ENCODE measurements around the gene NPAS2. TPM values are rescaled to one million over a fixed set of nuclear protein-coding genes. Genes with fewer than 3 reads are reported as not detected.

NPAS2 gene
- total RNA-seq, 2 donors from 2014 or later: 24.2 to 45.8 TPM

DNA sequence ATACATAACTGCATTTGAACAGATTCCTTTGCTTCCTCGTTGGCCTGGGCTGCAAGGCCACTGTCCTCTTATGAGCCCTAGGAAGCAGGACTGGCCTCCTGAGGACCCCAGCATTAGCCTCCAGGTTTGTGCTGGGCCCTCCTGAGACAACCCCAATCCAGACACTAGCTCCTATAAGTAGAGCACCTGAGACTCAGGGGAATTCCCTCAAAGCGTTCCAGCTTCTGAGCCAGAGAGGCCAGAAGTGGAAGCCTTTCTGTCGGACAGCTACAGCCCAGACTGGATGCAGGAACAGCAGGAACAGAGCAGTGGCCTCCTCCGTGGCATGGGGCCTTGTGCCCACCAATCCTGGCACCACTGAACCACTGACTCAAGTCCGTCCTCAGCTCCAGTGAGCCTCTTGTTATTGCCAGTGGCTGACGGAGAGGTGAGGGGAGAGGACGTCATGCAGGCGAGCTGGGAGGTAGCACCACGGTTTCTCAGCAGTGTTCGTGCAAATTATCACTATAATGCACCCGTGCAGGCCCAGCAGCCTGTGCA lies 67.2 kb downstream of the NPAS2 start:
- no peaks in the 10 kb centered on the region for H3K36me3 ChIP-seq
- TF ChIP-seq POLR2A (IDR thresholded peaks at IDR 0.05) (no peak), POLR2AphosphoS5 (IDR thresholded peaks at IDR 0.05) (no peak)
- TF ChIP-seq, protein P1, sequence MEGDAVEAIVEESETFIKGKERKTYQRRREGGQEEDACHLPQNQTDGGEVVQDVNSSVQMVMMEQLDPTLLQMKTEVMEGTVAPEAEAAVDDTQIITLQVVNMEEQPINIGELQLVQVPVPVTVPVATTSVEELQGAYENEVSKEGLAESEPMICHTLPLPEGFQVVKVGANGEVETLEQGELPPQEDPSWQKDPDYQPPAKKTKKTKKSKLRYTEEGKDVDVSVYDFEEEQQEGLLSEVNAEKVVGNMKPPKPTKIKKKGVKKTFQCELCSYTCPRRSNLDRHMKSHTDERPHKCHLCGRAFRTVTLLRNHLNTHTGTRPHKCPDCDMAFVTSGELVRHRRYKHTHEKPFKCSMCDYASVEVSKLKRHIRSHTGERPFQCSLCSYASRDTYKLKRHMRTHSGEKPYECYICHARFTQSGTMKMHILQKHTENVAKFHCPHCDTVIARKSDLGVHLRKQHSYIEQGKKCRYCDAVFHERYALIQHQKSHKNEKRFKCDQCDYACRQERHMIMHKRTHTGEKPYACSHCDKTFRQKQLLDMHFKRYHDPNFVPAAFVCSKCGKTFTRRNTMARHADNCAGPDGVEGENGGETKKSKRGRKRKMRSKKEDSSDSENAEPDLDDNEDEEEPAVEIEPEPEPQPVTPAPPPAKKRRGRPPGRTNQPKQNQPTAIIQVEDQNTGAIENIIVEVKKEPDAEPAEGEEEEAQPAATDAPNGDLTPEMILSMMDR (IDR thresholded peaks at IDR 0.05): no peak
- H3K4me1 ChIP-seq (replicated peaks): no peaks in the 10 kb centered on the region
- 81% methylated on average over 11 of the region's 11 CpGs for WGBS
- DNase-seq (ENCODE audit: low spot score): no peak
- H3K27ac ChIP-seq: no peak overlapping the region
- intact Hi-C loops (cut with DNase I): no loop called here
- H3K9me3 ChIP-seq: no peaks in the 10 kb centered on the region
- no peak overlapping the region for H3K4me3 ChIP-seq
- no peaks in the 10 kb centered on the region for H3K27me3 ChIP-seq (replicated peaks; ENCODE audit: insufficient read depth)

DNA sequence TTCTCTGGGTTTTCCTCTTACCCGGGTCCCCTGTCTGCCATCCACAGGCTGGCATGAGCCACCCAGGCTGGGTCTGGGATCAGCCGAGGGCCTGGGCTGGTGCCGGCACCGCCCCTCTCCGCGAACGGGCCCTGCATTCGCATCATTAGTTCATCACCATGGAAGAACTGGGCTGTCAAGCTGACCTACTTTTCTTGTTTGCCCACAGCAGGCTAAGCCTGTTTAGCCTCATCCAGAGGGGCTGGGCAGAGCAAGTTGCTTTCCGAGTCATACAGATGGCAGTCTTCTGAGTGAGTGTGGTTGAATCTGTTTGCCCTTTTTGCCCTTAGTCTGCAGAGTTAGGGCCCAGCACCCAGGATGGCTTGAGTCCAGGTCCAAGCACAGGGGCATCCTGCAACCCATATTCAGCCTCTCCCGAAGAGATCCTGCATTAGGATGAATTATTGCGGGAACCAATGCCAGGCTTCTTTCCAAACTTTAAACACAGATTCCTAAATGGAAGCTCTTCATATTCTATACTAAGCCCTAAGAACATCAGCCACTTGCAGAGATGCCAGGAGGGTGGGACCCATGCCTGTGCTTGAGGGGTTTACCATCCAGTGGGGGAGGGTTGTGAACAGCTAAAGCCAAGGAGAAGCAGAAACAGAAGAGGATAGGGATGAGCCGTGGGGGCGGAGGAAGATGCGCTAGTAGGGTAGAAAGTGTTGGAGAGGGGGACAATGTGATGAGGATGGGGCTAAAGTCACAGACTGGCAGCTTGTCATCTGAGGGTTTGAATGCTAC lies 68.0 kb downstream of the NPAS2 start:
- 44% methylated on average over 14 of the region's 14 CpGs for WGBS
- Histone ChIP-seq H3K27ac (peak overlapping the region in 1 of 2 donors; percentile 24), H3K9me3 (no peaks in the 10 kb centered on the region), H3K27me3 (replicated peaks; ENCODE audit: insufficient read depth) (no peaks in the 10 kb centered on the region), H3K4me3 (no peak overlapping the region), H3K4me1 (replicated peaks) (no peaks in the 10 kb centered on the region), H3K36me3 (no peaks in the 10 kb centered on the region)
- intact Hi-C loops (cut with DNase I): no loop called here
- DNase-seq (ENCODE audit: low spot score): peak; percentile 73
- TF ChIP-seq POLR2A (IDR thresholded peaks at IDR 0.05) (no peak), POLR2AphosphoS5 (IDR thresholded peaks at IDR 0.05) (peak; percentile 83)
- TF ChIP-seq, protein P1 (IDR thresholded peaks at IDR 0.05): no peak

DNA sequence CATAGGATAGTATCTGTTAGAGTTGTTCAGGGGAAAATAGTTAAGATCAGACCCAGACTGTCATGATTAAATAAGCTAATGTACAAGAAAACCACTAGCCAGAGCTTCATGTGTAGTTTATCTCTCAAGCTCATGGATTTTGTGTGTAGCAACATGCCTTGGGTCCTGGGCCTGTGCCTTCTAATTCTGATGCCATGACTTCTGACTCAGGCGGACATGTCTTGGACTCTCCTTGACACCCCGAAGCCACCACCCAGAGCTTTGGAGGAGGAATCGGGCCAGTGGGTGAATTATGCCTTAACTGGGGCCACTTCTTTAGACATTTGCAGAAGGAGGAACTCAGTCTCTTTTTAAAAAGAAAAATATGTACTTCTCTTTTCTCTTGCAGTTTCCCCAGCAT lies 68.7 kb downstream of the NPAS2 start:
- intact Hi-C loops (cut with DNase I): no loop called here
- TF ChIP-seq POLR2A (IDR thresholded peaks at IDR 0.05): no peak
- TF ChIP-seq, protein P1 (IDR thresholded peaks at IDR 0.05): no peak

DNA sequence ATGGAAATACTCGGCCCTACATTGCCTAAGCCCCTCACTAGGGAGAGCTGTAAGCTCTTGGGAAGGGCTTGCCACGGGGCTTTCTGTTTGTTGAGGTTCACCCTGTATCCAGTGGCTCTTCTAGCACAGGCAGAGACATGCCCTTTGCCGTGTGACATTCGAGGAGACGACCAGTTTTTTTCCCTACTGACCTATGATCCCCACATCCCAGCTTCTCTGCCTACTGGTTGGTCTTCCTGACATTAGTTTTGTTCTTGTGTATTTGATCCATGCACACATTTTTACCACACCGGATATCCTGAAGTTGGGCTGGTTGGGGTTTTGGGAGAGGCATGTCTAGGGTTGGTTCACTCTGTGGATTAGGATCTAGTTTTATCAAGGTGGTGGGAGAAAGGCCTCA lies 69.3 kb downstream of the NPAS2 start:
- DNase-seq (ENCODE audit: low spot score): no peak
- WGBS: 59% methylated on average over 6 of the region's 6 CpGs
- intact Hi-C loops (cut with DNase I): no loop called here
- TF ChIP-seq POLR2AphosphoS5 (IDR thresholded peaks at IDR 0.05) (no peak), POLR2A (IDR thresholded peaks at IDR 0.05) (no peak)
- TF ChIP-seq, protein P1 (IDR thresholded peaks at IDR 0.05): no peak
- Histone ChIP-seq H3K4me3 (no peak overlapping the region), H3K4me1 (replicated peaks) (no peaks in the 10 kb centered on the region), H3K27ac (no peak overlapping the region), H3K36me3 (no peaks in the 10 kb centered on the region), H3K9me3 (no peaks in the 10 kb centered on the region), H3K27me3 (replicated peaks; ENCODE audit: insufficient read depth) (no peaks in the 10 kb centered on the region)

More for the DNA sequence above, 68.7 kb downstream of the NPAS2 start:
- no peak overlapping the region for H3K4me3 ChIP-seq
- H3K27ac ChIP-seq: no peak overlapping the region
- no peak for DNase-seq (ENCODE audit: low spot score)
- H3K36me3 ChIP-seq: no peaks in the 10 kb centered on the region
- no peaks in the 10 kb centered on the region for H3K9me3 ChIP-seq
- 92% methylated on average over 3 of the region's 3 CpGs for WGBS
- H3K4me1 ChIP-seq (replicated peaks): no peaks in the 10 kb centered on the region
- no peaks in the 10 kb centered on the region for H3K27me3 ChIP-seq (replicated peaks; ENCODE audit: insufficient read depth)
